PC-3 (cell line): ENCODE results near the gene RNF183.

Experiments
- EZH2 ChIP-seq: fragments of 300-600 bp; sonication (generic); IDR thresholded peaks from one replicate; pipeline ENCODE4 v1.6.1; 2017; ENCODE audit warnings: antibody characterized with exemption, mild to moderate bottlenecking, low read length; ENCODE audit not compliant: unreplicated experiment
- EZH2phosphoT487 ChIP-seq: fragments of 300-600 bp; sonication (generic); IDR thresholded peaks from 2 replicates; pipeline ENCODE4 v1.6.1; 2018; ENCODE audit warnings: mild to moderate bottlenecking, antibody characterized with exemption, low read length, borderline replicate concordance
- TF ChIP-seq, protein P1 (sequence below): fragments of 300-600 bp; sonication (generic); conservative IDR thresholded peaks from 2 replicates; pipeline ENCODE4 v1.5.1; 2017; ENCODE audit warnings: antibody characterized with exemption, low read depth, mild to moderate bottlenecking, low read length

DNA sequence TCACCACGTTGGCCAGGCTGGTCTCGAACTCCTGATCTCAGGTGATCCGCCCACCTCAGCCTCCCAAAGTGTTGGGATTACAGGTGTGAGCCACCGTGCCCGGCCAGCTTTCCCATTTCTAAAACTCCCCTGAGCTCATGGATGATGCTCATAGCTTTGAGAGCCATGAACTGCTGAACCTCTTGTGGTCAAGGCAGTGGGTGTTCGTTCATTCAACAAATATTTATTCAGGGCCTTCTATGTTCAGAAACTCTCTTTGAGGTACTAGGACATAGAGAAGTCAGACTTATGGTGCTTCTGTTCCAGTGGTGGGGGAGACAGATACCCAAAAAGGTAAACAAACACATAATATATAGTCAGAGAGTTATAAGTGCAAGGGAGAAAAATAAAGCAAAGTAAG lies 48.8 kb upstream of the RNF183 start:
- TF ChIP-seq, protein P1, sequence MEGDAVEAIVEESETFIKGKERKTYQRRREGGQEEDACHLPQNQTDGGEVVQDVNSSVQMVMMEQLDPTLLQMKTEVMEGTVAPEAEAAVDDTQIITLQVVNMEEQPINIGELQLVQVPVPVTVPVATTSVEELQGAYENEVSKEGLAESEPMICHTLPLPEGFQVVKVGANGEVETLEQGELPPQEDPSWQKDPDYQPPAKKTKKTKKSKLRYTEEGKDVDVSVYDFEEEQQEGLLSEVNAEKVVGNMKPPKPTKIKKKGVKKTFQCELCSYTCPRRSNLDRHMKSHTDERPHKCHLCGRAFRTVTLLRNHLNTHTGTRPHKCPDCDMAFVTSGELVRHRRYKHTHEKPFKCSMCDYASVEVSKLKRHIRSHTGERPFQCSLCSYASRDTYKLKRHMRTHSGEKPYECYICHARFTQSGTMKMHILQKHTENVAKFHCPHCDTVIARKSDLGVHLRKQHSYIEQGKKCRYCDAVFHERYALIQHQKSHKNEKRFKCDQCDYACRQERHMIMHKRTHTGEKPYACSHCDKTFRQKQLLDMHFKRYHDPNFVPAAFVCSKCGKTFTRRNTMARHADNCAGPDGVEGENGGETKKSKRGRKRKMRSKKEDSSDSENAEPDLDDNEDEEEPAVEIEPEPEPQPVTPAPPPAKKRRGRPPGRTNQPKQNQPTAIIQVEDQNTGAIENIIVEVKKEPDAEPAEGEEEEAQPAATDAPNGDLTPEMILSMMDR, result no peak
- no peak for TF ChIP-seq EZH2
- TF ChIP-seq EZH2phosphoT487, result no peak
